GM19468 (cell line): ENCODE data around the gene ANGPT4.
"Not testable (repeated sequence)": the region's sequence is repeated elsewhere in the genome, so short reads cannot be mapped to it uniquely, and the experiment has no call there.

ENCODE experiments used
- ATAC-seq: cut with Tn5 transposase; IDR thresholded peaks from one replicate; pipeline ENCODE4 v1.9.1; 2021; ENCODE audit warnings: mild to moderate bottlenecking, moderate library complexity, moderate number of reproducible peaks; ENCODE audit not compliant: unreplicated experiment; ENCODE audit errors: extremely low read depth

The ANGPT4 gene

DNA sequence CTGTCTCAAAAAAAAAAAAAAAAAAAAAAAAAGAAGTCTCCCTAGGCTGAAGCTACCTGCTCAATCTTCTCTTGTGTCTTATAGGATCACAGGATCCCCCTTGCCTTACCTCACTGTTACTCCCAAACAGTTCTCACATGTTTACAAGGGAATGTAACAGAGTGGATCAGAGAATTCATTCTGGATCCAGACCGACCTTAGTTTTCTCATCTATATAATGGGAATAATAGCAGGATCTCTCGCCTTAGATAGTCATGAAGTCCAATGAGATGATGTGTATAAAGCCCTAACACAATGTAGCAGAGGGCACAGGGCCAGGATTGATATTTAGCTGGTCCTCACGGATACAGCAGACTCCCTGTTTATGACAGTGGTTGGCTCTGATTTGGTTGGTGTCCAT lies 84.9 kb downstream of the ANGPT4 start:
- no peak for ATAC-seq

DNA sequence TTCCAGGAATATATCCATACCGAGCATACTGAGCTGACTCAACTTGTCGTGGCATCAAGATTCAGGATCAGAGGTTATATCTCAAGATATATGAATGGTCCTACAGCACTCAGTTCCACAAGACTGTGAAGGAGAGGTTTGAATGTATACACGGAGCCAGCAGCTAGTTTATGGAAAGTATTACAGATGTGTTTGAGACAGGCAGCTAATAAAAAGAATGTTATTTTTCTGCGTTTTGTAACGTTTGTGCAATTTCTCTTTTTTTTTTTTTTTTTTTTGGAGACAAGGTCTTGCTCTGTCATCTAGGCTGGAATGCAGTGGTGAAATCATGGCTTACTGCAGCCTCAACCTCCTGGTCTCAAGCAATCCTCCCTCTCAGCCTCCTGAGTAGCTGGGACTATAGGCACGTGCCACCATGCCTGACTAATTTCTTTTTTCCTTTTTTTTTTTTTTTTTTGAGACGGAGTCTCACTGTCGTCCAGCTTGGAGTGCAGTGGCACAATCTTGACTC lies 86.1 kb downstream of the ANGPT4 start:
- no peak for ATAC-seq

DNA sequence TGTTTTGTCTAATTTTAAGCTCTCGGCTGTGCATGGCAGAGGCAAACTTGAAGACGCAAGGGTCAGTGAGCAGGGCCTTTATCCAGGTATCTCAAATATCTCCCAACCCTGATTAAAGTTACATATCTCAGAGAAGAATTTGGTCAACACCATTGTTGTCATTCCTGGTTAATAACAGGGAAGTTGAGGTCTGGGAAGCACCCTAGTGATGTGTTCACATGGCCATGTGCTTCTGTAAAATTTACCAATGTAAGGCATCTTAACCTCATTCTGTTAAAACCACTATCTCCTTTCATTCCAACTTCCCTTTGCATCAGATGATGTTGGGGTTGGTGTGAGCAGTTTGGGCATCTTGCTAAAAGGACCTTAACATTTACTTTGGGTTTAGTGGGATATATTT lies 86.6 kb downstream of the ANGPT4 start:
- ATAC-seq, result no peak

DNA sequence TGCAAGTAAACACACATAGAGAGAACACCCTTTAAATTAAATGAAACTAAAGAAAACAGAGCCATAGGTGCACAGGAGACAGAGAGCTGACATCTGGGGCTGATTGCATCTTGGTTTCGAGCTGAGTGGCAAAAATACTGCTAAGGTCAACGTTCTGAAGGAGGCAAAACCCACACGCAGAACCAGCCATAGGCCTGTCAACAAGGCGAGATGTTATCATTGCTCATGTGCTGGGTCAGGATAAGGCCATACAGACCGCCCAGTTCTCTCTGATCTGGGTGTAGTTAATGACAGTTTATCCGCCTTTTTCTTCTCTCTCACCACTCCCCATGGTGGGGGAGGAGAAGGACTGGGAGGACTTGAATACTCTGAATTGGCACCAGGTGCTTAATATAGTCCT lies 87.1 kb downstream of the ANGPT4 start:
- no peak for ATAC-seq

DNA sequence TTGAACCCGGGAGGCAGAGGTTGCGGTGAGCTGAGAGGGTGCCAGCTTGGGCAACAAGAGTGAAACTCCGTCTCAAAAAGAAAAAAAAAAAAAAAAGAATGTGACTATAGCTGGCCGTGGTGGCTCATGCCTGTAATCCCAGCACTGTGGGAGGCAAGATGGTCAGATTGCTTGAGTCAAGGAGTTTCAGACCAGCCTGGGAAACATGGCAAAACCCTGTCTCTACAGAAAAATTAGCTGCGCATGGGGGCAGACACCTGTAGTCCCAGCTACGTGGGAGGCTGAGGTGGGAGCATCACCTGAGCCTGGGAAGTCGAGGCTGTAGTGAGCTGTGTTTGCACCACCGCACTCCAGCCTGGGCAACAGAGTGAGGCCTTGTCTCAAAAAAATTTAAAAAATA lies 88.2 kb downstream of the ANGPT4 start:
- ATAC-seq, result not testable (repeated sequence)

DNA sequence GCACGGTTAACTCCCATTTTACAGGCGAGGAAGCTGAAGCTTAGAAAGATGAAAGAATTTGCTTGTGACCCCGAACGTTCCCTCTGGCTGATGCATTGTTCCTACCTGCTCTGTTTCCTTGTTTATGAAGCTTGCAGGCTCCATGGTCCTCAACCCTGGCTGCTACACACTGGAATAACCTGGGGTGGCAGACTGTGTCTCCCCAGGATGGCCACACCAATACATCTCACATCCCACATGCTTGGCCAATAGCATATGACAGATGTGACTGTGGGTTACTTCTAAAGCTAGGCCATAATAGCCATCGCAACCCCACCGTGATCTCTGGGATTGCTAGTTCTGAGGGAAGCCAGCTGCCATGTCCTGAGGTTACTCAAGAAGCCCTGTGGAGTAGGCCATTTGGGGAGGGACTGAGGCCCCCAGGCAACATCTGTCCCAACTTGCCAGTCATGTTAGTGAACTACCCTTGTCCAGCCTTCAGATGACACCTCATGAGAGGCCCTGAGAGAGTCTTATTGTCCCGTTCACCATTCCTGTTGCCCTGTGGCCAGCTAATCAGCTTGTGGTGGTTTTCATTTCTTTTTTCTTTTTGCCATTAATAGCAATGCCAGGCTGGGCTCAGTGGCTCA lies 89.3 kb downstream of the ANGPT4 start:
- ATAC-seq, result no peak

DNA sequence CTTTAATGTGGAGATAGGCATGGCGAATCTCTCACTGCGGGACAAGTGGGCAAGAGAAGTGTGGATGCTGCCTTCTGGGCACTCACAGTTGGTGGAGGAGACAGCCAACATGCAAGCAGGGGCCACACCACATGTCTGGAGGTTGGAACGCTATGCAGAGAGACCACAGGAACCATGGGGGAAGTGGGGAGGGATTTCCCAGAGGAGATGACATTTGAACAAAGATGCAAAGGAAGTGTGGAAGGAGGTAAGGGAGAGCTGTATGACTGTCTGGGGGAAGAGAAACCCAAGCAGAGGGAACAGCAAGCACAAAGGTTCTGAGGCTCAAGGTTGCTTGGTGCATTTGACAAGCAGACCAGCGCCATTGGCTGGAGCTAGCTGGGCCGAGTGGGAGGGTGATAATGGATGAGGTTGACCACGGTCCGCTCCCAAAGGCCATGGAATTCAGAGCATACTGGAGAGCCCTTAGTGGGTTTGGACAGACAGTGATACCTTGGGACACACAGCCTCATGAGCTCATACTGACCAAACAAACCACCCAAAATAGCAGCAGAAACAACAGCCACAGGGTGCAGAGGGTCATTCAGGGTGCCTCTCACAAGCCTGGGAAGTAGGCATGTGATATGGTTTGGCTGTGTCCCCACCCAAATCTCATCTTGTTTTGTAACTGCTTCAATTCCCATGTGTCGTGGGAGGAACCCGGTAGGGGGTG lies 90.3 kb downstream of the ANGPT4 start:
- ATAC-seq, result no peak

DNA sequence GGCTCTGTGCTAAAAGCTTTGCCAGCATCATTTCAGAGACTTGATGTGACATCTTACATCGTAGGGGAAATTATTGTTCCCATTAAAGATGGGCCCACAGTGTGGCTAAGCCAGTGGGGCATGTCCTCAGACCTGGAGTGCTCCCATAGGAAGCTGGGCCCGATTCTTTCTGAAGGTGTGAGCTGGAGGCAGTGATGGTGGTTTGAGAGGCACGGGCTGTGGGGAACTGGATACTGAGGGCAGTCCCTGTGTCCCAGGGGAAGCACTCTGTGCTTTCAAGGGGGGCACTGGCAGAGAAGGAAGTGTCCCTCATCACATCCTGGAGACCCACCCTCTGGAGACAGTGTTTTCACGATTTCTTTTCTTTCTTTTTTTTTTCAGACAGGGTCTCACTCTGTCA lies 91.2 kb downstream of the ANGPT4 start:
- no peak for ATAC-seq

DNA sequence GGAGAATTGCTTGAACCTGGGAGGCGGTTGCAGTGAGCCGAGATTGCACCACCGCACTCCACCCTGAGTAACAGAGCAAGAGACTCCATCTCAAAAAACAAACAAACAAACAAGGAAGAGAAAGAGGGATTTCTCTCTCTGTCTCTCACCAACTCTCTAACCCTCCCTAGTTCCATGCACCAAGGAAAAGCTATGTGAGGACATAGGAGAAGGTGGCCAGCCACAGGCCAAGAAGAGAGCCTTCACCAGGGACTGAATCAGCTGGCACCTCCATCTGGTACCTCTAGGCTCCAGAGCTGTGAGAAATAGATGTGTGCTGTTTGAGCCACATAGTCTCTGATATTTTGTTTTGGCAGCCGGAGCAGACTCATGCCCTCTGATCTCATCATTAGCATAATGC lies 91.6 kb downstream of the ANGPT4 start:
- ATAC-seq, result no peak

DNA sequence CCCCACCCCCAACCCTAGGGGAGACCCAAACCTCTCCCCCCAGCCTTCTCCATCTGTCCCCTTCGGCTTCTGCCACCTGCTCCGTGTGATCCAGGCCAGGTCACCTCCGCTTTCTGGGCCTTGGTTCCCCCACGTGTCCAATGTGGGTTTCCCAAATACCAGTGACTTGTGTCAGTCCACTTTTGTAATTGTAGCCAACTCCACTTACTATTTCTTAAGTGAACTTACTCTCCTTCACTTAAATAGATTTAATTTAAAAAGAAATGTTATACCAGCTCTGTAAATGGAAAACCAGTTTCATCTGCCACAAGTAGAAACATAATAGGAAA lies 92.6 kb downstream of the ANGPT4 start:
- ATAC-seq, result no peak

DNA sequence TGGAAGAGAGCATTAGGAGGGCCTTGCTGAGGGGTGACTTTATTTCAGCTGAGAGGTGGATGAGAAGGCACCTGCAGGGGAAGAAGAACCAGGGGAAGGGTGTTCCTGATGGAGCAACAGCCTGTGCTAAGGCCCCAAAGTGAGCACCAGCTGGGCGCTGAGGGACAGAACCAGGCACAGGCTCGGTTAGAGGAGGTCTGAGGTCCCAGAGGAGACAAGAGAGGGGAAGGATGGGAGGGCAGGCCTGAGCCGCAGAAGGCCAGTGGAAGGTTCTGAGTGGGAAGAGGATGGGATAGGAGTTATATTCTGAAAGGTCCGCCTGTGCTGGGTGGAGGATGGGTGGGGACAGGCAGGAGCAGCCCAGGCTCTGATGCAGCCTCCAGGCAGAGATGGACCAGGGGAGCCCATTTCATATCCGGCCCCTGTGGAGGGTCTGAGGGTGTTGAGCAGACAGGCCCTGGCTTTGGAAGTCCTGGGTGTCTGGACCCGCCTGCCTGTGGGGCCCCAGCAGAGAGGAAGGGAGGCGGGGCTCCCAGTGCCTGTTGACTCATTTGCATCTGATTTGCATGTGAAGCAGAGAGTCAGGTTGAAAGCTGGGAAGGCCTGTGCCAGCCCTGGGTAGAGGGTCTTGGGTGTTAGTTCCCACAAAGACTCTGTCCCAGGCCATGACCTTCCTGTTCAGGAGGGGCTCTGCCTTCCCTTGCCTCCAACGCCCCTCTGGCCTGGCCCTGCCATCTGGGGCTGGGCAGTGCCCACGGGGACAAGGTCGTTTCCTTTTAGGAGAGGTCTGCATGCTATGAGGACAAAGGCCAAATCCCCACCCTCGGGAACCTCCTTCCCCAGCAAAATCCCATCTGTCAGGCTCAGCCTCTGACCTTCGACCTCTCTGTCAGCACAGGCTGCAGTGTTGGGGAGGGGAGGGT lies 93.2 kb downstream of the ANGPT4 start:
- no peak for ATAC-seq

DNA sequence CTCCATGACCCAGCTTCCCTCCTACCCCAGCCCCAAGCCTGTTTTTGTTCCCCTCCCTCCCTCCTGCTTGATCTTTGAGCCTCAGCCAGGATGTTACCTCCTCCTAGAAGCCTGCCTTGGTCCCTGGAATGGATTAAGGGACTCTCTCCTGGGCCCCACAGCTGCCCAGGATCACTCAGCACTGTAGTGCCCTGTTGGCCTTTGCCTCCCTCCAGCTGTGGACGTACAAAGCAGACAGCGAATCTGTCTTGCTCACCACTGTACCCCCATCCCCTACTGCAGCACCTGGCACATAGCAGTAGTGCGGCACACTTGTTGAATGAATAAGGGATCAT lies 94.4 kb downstream of the ANGPT4 start:
- ATAC-seq, result no peak

DNA sequence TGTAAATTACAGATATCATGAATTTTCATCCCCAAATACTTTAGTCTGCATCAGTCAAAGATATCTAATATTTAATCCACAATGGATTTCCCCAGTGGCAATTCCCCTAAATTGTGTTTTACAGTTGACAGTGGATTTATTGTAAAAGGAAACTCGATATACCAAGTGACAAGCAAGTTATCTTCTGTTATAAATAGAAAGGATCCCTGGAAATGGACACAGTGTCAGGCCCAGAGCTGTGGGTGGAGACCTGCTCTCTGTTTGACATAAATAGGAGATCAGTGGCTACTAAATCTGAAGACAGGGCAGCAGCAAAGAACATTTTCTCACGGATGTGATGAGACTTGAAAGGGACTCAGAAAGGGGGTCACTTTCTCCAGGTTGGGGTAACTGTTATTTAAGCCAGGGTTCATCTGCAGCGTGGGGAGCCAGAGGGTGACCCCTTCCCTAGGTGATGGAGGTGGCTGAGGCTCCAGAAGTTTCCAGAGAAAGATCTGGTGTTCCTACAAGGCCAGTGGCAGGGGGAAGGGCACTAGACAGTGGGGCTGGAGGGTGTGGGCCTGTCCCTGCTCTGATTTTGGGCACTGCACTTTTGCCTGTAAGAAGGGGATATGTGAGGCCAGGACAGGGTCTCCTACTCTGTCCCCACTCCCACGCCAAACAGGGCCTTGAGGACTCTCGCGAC lies 94.9 kb downstream of the ANGPT4 start:
- no peak for ATAC-seq

DNA sequence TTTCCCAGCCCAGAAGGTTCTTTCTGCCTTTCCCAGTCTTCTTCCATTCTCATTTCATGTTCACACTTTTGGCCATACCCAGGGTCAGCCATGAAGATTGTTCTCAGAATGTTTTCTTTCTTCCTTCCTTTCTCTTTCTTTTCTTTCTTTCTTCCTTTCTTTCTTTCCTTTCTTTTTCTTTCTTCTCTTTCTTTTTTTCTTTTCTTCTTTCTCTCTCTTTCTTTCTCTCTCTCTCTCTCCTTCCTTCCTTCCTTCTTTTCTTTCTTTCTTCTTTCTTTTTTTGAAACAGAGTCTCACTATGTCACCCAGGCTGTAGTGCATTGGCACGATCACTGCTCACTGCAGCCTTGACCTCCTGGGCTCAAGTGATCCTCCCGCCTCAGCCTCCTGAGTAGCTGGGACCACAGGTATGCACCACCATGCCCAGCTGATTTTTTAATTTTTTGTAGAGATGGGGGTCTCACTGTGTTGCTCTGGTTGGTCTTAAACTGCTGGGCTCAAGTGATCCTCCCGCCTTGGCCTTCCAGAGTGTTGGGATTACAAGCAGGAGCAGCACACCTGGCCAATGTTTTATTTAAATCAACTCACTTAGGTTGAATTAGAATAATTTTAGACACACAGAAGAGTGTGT lies 95.7 kb downstream of the ANGPT4 start:
- ATAC-seq, result no peak
